Brain microvascular endothelial cell (primary cell): Measurements from ENCODE around the gene EPB41L5.
"Not testable (repeated sequence)": the region's sequence is repeated elsewhere in the genome, so short reads cannot be mapped to it uniquely, and the experiment has no call there.

Experiments used
- DNase-seq: peaks from one replicate; pipeline ENCODE4 v3.0.0-alpha.2; 2020
- H3K27ac ChIP-seq: fragments of 250-450 bp; sonication (Bioruptor Pico); 2 replicates; pipeline ENCODE4 v1.5.1; 2020; ENCODE audit warnings: mild to moderate bottlenecking, moderate library complexity
- H3K27me3 ChIP-seq: fragments of 250-450 bp; sonication (Bioruptor Pico); replicated peaks from 2 replicates; pipeline ENCODE4 v1.5.1; 2020; ENCODE audit warnings: mild to moderate bottlenecking
- H3K36me3 ChIP-seq: fragments of 250-450 bp; sonication (Bioruptor Pico); replicated peaks from 2 replicates; pipeline ENCODE4 v1.5.1; 2020; ENCODE audit warnings: mild to moderate bottlenecking
- H3K4me3 ChIP-seq: 2 replicates; pipeline ENCODE4 v1.5.1; 2011; ENCODE audit warnings: low read depth, mild to moderate bottlenecking, control low read depth, low read length, moderate library complexity
- CTCF ChIP-seq: IDR thresholded peaks from 2 replicates; pipeline ENCODE4 v1.5.1; 2011; ENCODE audit warnings: low read depth, mild to moderate bottlenecking, moderate library complexity, low read length, control low read depth, inconsistent platforms; ENCODE audit errors: missing control alignments
- in situ Hi-C: cut with HindIII; loops from 2 replicates; pipeline ENCODE4 v1.10.0; 2017; ENCODE audit warnings: low sequenced_read_pairs, low pct_ligation_motif_present

Gene EPB41L5

DNA sequence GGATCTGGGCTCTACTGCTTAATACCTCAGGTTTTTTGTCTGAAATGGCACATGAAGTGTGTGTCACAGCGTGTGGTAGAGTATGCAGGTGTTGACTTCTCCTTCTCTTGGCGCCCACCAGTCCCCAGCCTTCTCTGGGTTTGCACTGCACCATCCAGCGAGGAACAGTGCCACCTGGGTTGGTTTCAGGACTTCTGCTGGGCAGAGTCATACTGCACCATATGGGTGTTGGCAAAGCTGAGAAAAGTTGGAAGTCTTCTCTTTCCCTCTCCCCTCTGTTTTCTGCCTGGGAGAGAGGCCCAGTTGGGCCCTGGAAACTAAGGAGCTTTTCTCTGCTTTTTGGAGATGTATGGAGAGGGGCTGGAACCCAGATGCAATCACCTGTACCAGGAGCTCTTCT lies 166.5 kb downstream of the EPB41L5 start:
- H3K27ac ChIP-seq, result no peak overlapping the region
- in situ Hi-C loops, result no loop called here
- no peak overlapping the region for H3K4me3 ChIP-seq
- TF ChIP-seq CTCF, result no peak
- no peak for DNase-seq
- no peaks in the 10 kb centered on the region for H3K27me3 ChIP-seq
- H3K36me3 ChIP-seq, result no peaks in the 10 kb centered on the region

DNA sequence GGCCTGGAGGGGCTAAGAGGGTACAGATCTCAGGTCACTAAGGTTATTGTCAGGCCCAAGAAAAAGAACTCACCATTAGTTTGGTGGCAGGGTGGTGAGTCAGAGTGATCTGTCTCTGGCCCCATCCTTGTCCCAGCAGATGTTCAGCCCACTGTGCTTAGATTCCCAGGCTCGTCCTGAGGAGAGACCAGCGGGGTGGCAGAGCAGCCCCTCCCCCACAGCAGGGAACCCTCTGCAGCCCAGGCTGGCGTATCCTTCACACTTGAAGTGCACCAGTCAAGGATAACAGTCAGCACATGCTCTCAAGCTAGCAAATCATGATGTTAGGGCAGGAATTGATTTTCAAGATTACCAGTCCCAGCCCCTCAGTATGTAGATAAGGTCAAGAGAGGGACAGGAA lies 167.2 kb downstream of the EPB41L5 start:
- H3K27me3 ChIP-seq, result no peaks in the 10 kb centered on the region
- DNase-seq, result no peak
- H3K36me3 ChIP-seq, result no peaks in the 10 kb centered on the region
- no peak for TF ChIP-seq CTCF
- no peak overlapping the region for H3K27ac ChIP-seq
- H3K4me3 ChIP-seq, result no peak overlapping the region
- in situ Hi-C loops, result no loop called here

DNA sequence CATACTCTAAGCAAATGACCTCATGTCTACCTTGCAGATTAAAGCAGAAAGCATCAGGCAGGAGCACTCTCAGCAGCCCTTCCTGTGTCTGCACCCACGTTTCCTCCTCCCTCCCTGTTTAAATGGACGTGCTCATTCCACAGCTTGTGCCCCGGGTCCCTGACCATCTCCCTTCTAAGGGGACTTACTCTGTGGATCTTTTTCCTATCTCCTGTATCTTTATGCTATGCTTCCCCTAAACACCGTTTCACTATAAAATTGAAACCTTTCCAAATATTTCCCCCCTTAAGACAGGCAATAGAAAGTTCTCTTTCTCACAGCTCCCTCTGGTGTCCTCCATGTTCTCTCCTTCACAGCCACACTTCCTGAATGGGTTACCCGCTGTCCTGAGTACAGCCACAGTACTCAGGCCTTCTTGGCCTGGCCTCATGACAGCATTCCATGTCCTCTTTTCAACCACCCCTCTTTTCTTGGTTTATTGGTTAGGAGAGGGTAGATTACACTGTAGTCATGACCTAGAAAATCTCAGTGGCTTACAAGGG lies 169.2 kb downstream of the EPB41L5 start:
- Histone ChIP-seq H3K36me3 (no peaks in the 10 kb centered on the region), H3K4me3 (no peak overlapping the region), H3K27me3 (no peaks in the 10 kb centered on the region), H3K27ac (no peak overlapping the region)
- in situ Hi-C loops, result no loop called here
- peak; percentile 15 for TF ChIP-seq CTCF
- no peak for DNase-seq

DNA sequence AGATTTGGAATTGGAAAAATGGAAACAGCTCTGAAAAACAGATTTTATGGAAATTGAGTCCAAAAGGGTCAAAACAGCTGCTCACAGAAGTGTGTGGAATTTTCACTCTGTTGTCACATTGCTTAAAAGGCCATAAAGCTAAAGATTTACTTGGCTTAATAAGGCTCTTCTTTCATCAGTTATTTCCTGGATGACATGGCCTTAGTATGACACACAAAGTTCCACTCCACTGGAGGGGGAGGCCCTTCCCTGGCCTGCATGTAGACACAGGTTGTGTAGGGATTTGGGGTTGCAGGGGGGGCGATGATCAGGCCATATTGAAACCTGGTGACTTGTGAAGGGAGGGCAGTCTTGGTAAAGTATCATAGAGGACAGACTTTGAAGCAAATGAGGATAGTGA lies 176.3 kb downstream of the EPB41L5 start:
- Histone ChIP-seq H3K27ac (no peak overlapping the region), H3K4me3 (no peak overlapping the region), H3K36me3 (no peaks in the 10 kb centered on the region), H3K27me3 (no peaks in the 10 kb centered on the region)
- DNase-seq, result no peak
- in situ Hi-C loops, result no loop called here
- no peak for TF ChIP-seq CTCF

DNA sequence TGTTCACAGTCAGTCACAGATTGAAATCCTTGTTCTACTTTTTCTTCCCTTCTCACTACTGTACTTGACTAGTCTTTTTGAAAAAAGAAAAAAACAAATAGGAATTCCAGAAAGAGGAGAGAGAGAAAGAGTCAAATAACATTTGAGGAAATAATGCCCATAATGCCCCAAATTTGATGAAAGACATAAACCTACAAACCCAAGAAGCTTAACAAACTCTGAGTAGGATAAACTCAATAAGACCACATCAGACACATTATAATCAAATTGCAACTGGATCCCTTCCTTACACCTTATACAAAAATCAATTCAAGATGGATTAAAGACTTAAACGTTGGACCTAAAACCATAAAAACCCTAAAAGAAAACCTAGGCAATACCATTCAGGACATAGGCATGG lies 179.4 kb downstream of the EPB41L5 start:
- no peaks in the 10 kb centered on the region for H3K36me3 ChIP-seq
- H3K27ac ChIP-seq, result no peak overlapping the region
- H3K4me3 ChIP-seq, result no peak overlapping the region
- no peak for DNase-seq
- H3K27me3 ChIP-seq, result no peaks in the 10 kb centered on the region
- in situ Hi-C loops, result no loop called here
- TF ChIP-seq CTCF, result no peak

DNA sequence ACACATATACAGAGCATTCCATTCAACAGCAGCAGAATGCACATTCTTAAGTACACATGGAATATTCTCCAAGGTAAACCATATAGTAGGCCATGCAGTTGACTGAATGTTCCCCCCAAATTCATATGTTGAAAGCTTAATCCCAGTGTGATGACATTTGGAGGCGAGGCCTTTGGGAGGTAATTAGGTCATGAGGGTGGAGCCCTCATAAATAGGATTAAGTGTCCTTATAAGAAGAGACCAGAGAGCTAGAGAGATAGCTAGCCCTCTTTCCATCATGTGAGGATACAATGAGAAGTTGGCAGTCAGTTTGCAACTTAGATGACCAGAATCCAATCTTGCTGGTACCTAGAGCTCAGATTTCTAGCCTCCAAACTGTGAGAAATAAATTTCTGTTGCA lies 182.7 kb downstream of the EPB41L5 start:
- no peak for TF ChIP-seq CTCF
- Histone ChIP-seq H3K27ac (no peak overlapping the region), H3K4me3 (no peak overlapping the region), H3K36me3 (no peaks in the 10 kb centered on the region), H3K27me3 (no peaks in the 10 kb centered on the region)
- no peak for DNase-seq
- in situ Hi-C loops, result no loop called here

DNA sequence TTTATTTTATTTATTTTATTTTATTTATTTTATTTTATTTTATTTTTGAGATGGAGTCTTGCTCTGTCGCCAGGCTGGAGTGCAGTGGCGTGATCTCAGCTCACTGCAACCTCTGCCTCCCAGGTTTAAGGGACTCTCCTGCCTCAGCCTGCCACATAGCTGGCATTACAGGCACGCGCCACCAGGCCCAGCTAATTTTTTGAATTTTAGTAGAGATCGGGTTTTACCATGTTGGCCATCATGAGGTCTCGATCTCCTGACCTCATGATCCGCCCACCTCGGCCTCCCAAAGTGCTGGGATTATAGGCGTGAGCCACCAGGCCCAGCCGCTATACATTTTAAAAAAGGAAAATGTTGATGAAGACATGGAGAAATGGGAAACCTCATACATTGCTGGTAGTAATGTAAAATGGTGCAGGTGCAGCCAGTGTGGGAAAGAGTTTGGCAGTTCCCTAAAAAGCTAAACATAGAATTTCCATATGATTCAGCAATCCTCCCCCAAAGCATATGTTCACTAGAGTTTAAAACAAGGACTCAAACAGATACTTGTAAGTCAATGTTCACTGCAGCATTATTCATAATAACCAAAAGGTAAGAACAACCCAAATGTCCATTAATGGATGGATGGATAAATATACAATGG lies 187.1 kb downstream of the EPB41L5 start:
- H3K27me3 ChIP-seq, H3K36me3 ChIP-seq, H3K27ac ChIP-seq, DNase-seq, H3K4me3 ChIP-seq, in situ Hi-C loops: not testable (repeated sequence)
